Erythroblast (primary cell): ENCODE results near the gene HIP1.

Experiments used
- GATA1 ChIP-seq: IDR thresholded peaks from 2 replicates; pipeline ENCODE4 v1.6.1; 2011; ENCODE audit warnings: low read depth, mild to moderate bottlenecking, control low read depth, low read length, moderate library complexity
- POLR2A ChIP-seq: IDR thresholded peaks from 2 replicates; pipeline ENCODE4 v1.6.1; 2011; ENCODE audit warnings: mild to moderate bottlenecking, low read length

GRCh38 chr7:75738975-75739795 lies 444 bp upstream of the HIP1 start:
- TF ChIP-seq POLR2A (no peak), GATA1 (no peak)
